ENCODE results near the gene THSD4. TPM values are rescaled to one million over a fixed set of nuclear protein-coding genes. Genes with fewer than 3 reads are reported as not detected.

Gene THSD4
- total RNA-seq, 2 experiments from 2014 or later: 0.08 TPM; not detected in 1

- CTCF ChIA-PET: interaction anchor here (1.5 kb wide), 1 partner anchor 294 kb away, joined by 4 read pairs; no protein-coding TSS in a partner anchor
- no peak for DNase-seq
- Mint-ChIP-seq H3K27ac (no peak overlapping the region), H3K9me3 (no peaks in the 10 kb centered on the region), H3K4me3 (no peak overlapping the region), H3K4me1 (no peaks in the 10 kb centered on the region), H3K27me3 (peaks cover 5% of the 10 kb centered on the region), H3K36me3 (ENCODE audit: low read depth) (no peaks in the 10 kb centered on the region)
- POLR2A ChIA-PET: no interaction called here
Measured at GRCh38 chr15:71449956-71450355, 334.7 kb downstream of the THSD4 start.

GRCh38 chr15:71451130-71451529, 335.9 kb downstream of the THSD4 start:
- Mint-ChIP-seq H3K27ac (no peak overlapping the region), H3K27me3 (peaks cover 7% of the 10 kb centered on the region), H3K36me3 (ENCODE audit: low read depth) (no peaks in the 10 kb centered on the region), H3K9me3 (no peaks in the 10 kb centered on the region), H3K4me1 (no peaks in the 10 kb centered on the region), H3K4me3 (no peak overlapping the region)
- ChIA-PET POLR2A (interaction anchor here (0.5 kb wide), 1 partner anchor 735 kb away, joined by 3 read pairs; no protein-coding TSS in a partner anchor), CTCF (no interaction called here)
- DNase-seq: no peak

GRCh38 chr15:71452893-71453292, 337.6 kb downstream of the THSD4 start:
- no peak overlapping the region for H3K4me3 Mint-ChIP-seq
- POLR2A ChIA-PET: no interaction called here

GRCh38 chr15:71454462-71454996, 339.3 kb downstream of the THSD4 start:
- ChIA-PET CTCF (no interaction called here), POLR2A (no interaction called here)
- Mint-ChIP-seq H3K4me3 (no peak overlapping the region), H3K4me1 (no peaks in the 10 kb centered on the region), H3K9me3 (no peaks in the 10 kb centered on the region), H3K27ac (no peak overlapping the region), H3K27me3 (peaks cover 8% of the 10 kb centered on the region), H3K36me3 (ENCODE audit: low read depth) (no peaks in the 10 kb centered on the region)
- no peak for DNase-seq

More at GRCh38 chr15:71452893-71453292, 337.6 kb downstream of the THSD4 start:
- Mint-ChIP-seq H3K4me1 (no peaks in the 10 kb centered on the region), H3K27me3 (peaks cover 5% of the 10 kb centered on the region), H3K9me3 (no peaks in the 10 kb centered on the region), H3K36me3 (ENCODE audit: low read depth) (no peaks in the 10 kb centered on the region), H3K27ac (no peak overlapping the region)
- DNase-seq: no peak
- CTCF ChIA-PET: interaction anchor here (0.6 kb wide), 1 partner anchor 229 kb away, joined by 3 read pairs; no protein-coding TSS in a partner anchor

GRCh38 chr15:71455107-71455506, 339.8 kb downstream of the THSD4 start:
- DNase-seq: no peak
- POLR2A ChIA-PET: no interaction called here
- H3K27ac Mint-ChIP-seq: no peak overlapping the region

GRCh38 chr15:71455878-71456277, 340.6 kb downstream of the THSD4 start:
- Mint-ChIP-seq H3K27me3 (peaks cover 8% of the 10 kb centered on the region), H3K27ac (no peak overlapping the region), H3K4me3 (no peak overlapping the region), H3K9me3 (no peaks in the 10 kb centered on the region), H3K36me3 (ENCODE audit: low read depth) (no peaks in the 10 kb centered on the region), H3K4me1 (no peaks in the 10 kb centered on the region)
- ChIA-PET POLR2A (no interaction called here), CTCF (no interaction called here)
- DNase-seq: no peak

More at GRCh38 chr15:71455107-71455506, 339.8 kb downstream of the THSD4 start:
- H3K9me3 Mint-ChIP-seq: no peaks in the 10 kb centered on the region
- CTCF ChIA-PET: no interaction called here
- H3K4me1 Mint-ChIP-seq: no peaks in the 10 kb centered on the region
- H3K36me3 Mint-ChIP-seq (ENCODE audit: low read depth): no peaks in the 10 kb centered on the region
- H3K4me3 Mint-ChIP-seq: no peak overlapping the region
- peaks cover 8% of the 10 kb centered on the region for H3K27me3 Mint-ChIP-seq

GRCh38 chr15:71456362-71456761, 341.1 kb downstream of the THSD4 start:
- Mint-ChIP-seq H3K4me3 (no peak overlapping the region), H3K4me1 (no peaks in the 10 kb centered on the region), H3K9me3 (no peaks in the 10 kb centered on the region), H3K27ac (no peak overlapping the region), H3K36me3 (ENCODE audit: low read depth) (no peaks in the 10 kb centered on the region), H3K27me3 (peaks cover 8% of the 10 kb centered on the region)
- POLR2A ChIA-PET: no interaction called here
- DNase-seq: no peak
- CTCF ChIA-PET: no interaction called here

- CTCF ChIA-PET: no interaction called here
- Mint-ChIP-seq H3K27me3 (peaks cover 6% of the 10 kb centered on the region), H3K4me1 (no peaks in the 10 kb centered on the region), H3K9me3 (no peaks in the 10 kb centered on the region), H3K4me3 (no peak overlapping the region), H3K36me3 (ENCODE audit: low read depth) (no peaks in the 10 kb centered on the region), H3K27ac (no peak overlapping the region)
- POLR2A ChIA-PET: no interaction called here
- no peak for DNase-seq
Measured at GRCh38 chr15:71456811-71457210, 341.5 kb downstream of the THSD4 start.

- H3K9me3 Mint-ChIP-seq: no peaks in the 10 kb centered on the region
- ChIA-PET POLR2A (no interaction called here), CTCF (no interaction called here)
- no peaks in the 10 kb centered on the region for H3K36me3 Mint-ChIP-seq (ENCODE audit: low read depth)
- no peak for DNase-seq
- H3K4me1 Mint-ChIP-seq: no peaks in the 10 kb centered on the region
- peaks cover 8% of the 10 kb centered on the region for H3K27me3 Mint-ChIP-seq
- no peak overlapping the region for H3K4me3 Mint-ChIP-seq
- H3K27ac Mint-ChIP-seq: no peak overlapping the region
Measured at GRCh38 chr15:71458089-71458660, 342.9 kb downstream of the THSD4 start.

- ChIA-PET POLR2A (no interaction called here), CTCF (no interaction called here)
- no peaks in the 10 kb centered on the region for H3K36me3 Mint-ChIP-seq (ENCODE audit: low read depth)
- H3K27ac Mint-ChIP-seq: no peak overlapping the region
- H3K4me3 Mint-ChIP-seq: no peak overlapping the region
- no peaks in the 10 kb centered on the region for H3K9me3 Mint-ChIP-seq
- no peaks in the 10 kb centered on the region for H3K4me1 Mint-ChIP-seq
- peaks cover 10% of the 10 kb centered on the region for H3K27me3 Mint-ChIP-seq
- no peak for DNase-seq
Measured at GRCh38 chr15:71461748-71462147, 346.5 kb downstream of the THSD4 start.

GRCh38 chr15:71462638-71463037, 347.4 kb downstream of the THSD4 start:
- ChIA-PET CTCF (no interaction called here), POLR2A (no interaction called here)
- H3K36me3 Mint-ChIP-seq (ENCODE audit: low read depth): no peaks in the 10 kb centered on the region
- no peak overlapping the region for H3K4me3 Mint-ChIP-seq
- peaks cover 10% of the 10 kb centered on the region for H3K27me3 Mint-ChIP-seq
- H3K9me3 Mint-ChIP-seq: no peaks in the 10 kb centered on the region
- no peak overlapping the region for H3K27ac Mint-ChIP-seq
- no peak for DNase-seq
- H3K4me1 Mint-ChIP-seq: no peaks in the 10 kb centered on the region

- no peak overlapping the region for H3K4me3 Mint-ChIP-seq
- ChIA-PET CTCF (interaction anchor here (1.0 kb wide), 1 partner anchor 18 kb away, joined by 3 read pairs; no protein-coding TSS in a partner anchor), POLR2A (no interaction called here)
- H3K4me1 Mint-ChIP-seq: no peaks in the 10 kb centered on the region
- peaks cover 10% of the 10 kb centered on the region for H3K27me3 Mint-ChIP-seq
- no peaks in the 10 kb centered on the region for H3K9me3 Mint-ChIP-seq
- no peak for DNase-seq
- no peak overlapping the region for H3K27ac Mint-ChIP-seq
- H3K36me3 Mint-ChIP-seq (ENCODE audit: low read depth): no peaks in the 10 kb centered on the region
Measured at GRCh38 chr15:71463156-71463665, 347.9 kb downstream of the THSD4 start.

GRCh38 chr15:71465131-71465955, 350.1 kb downstream of the THSD4 start:
- no peaks in the 10 kb centered on the region for H3K36me3 Mint-ChIP-seq (ENCODE audit: low read depth)
- peaks cover 7% of the 10 kb centered on the region for H3K27me3 Mint-ChIP-seq
- H3K4me1 Mint-ChIP-seq: no peaks in the 10 kb centered on the region
- ChIA-PET CTCF (no interaction called here), POLR2A (no interaction called here)
- H3K4me3 Mint-ChIP-seq: no peak overlapping the region
- H3K9me3 Mint-ChIP-seq: no peaks in the 10 kb centered on the region
- no peak overlapping the region for H3K27ac Mint-ChIP-seq
- no peak for DNase-seq
